Pancreas (tissue), 10 donors: ENCODE data around the gene DNAH17. TPM values are rescaled to one million over a fixed set of nuclear protein-coding genes. Genes with fewer than 3 reads are reported as not detected.
A peak's percentile ranks its signal among the peaks of the same experiment; 100 is the strongest.

Experiments
- ATAC-seq, 4 donors: fragments of 200-7000 bp; cut with Tn5 transposase; one replicate each; pipeline versions ENCODE4 v1.8.0 to v1.9.1; 2020; ENCODE audit warnings: mild to moderate bottlenecking in 4 of 4, moderate library complexity in 4 of 4
- DNase-seq, 6 donors: peaks; one replicate each; pipeline ENCODE4 v3.0.0-alpha.2; 2020
- FAIRE-seq: peaks from 2 replicates; lab custom pipeline; 2012; peaks lifted over from hg19 to GRCh38; lab: Jason Lieb, UNC
- H3K27ac ChIP-seq, 4 donors: fragments of 200-600 bp; sonication (generic); 1 replicate in 3 of 4; 2 replicates in 1 of 4; pipeline versions ENCODE4 v1.5.0 to v1.8.0; 2020
- H3K27me3 ChIP-seq, 4 donors: fragments of 200-600 bp; one replicate each; pipeline ENCODE4 v1.8.0; 2021
- H3K36me3 ChIP-seq, 3 donors: fragments of 200-600 bp; sonication (generic) in 1 of 3; one replicate each; pipeline versions ENCODE4 v1.5.0 to v1.8.0; 2020 to 2021
- H3K4me1 ChIP-seq, 3 donors: fragments of 200-600 bp; one replicate each; pipeline ENCODE4 v1.8.0; 2021
- H3K4me3 ChIP-seq, 4 donors: fragments of 200-600 bp; sonication (generic) in 2 of 4; one replicate each; pipeline versions ENCODE4 v1.5.0 to v1.8.0; 2020 to 2021
- H3K9me3 ChIP-seq, 4 donors: fragments of 200-600 bp; one replicate each; pipeline ENCODE4 v1.8.0; 2021
- WGBS, 2 donors: extraction: QIAGEN DNeasy Blood & Tissue Kit; methylation state at CpG; one replicate each; pipeline ENCODE4 v1.1.7; 2013; 5-methylcytosine and 5-hydroxymethylcytosine counted together
- intact Hi-C, 3 donors: fragments of 100-400 bp; cut with DNase I; formaldehyde crosslinking; loops; one replicate each; pipeline versions ENCODE4 v1.11.1 to v1.14.2; 2022
- polyA plus RNA-seq, 2 donors: library from polyadenylated mRNA; stranded (reverse); fragments of 200-250 nt; gene quantifications; one replicate each; pipeline ENCODE4 v1.2.3, GENCODE V29; 2013
- total RNA-seq, 6 donors: library from RNA; stranded (reverse); fragmentation: NEBNext Ultra II Directional in 4 of 6; extraction: Animal tissue kit (Norgen Biotek cat#: 25700) in 4 of 6; gene quantifications; one replicate each; pipeline versions ENCODE4 v1.2.1 to v1.2.4, GENCODE V29; 2021 to 2023
- TF ChIP-seq, protein P1 (sequence below), 4 donors: fragments of 200-600 bp; sonication (generic) in 3 of 4; IDR thresholded peaks; one replicate each; pipeline versions ENCODE4 v1.5.0 to v1.8.0; 2021; ENCODE audit warnings: antibody characterized with exemption in 4 of 4
- donor health status: healthy with polysubstance abuse.
- donor health status: DM: no; HTN: no; CAD: no; lungs with moderate emphysema.
- donor health status: DM: no; HTN: no; CAD: no.
- donor health status: control.
- donor health status: control.
- donor health status: Bipolar disorder and iron deficiency.
- donor health status: DM: yes; HTN: yes; CAD: no.
- donor health status: DM: no; HTN: no; CAD: no.
- donor health status: DM: no; HTN: no; CAD: no.
- donor health status: DM: yes; HTN: yes; CAD: no.

The DNAH17 gene
- total and polyA plus RNA-seq, 8 donors: 0.02 to 0.08 (median 0.03) TPM; not detected in 5

DNA sequence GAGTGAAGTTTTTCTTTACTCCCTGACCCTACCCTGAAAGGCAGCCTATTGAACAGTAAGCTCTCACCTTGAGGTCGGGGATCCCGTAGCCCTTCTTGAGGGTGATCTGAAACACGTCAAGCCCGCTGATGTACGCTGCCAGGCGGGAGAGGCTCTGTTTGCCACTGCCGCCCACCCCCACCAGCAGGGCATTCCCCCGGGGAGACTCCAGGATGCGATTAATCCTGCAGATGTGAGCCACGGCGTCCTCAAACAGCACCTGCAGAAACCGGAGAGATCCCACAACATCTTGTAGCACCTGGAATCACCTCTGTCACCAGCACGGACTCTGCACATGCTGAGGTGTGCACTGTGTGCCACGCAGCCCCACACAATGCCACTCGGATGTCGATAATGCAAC is 102.0 kb downstream of the DNAH17 start:
- no peak for FAIRE-seq
- Histone ChIP-seq H3K9me3 (no peaks in the 10 kb centered on the region), H3K4me1 (no peaks in the 10 kb centered on the region), H3K4me3 (no peak overlapping the region), H3K27me3 (no peaks in the 10 kb centered on the region), H3K27ac (no peak overlapping the region), H3K36me3 (no peaks in the 10 kb centered on the region)
- no peak for ATAC-seq
- TF ChIP-seq, protein P1, sequence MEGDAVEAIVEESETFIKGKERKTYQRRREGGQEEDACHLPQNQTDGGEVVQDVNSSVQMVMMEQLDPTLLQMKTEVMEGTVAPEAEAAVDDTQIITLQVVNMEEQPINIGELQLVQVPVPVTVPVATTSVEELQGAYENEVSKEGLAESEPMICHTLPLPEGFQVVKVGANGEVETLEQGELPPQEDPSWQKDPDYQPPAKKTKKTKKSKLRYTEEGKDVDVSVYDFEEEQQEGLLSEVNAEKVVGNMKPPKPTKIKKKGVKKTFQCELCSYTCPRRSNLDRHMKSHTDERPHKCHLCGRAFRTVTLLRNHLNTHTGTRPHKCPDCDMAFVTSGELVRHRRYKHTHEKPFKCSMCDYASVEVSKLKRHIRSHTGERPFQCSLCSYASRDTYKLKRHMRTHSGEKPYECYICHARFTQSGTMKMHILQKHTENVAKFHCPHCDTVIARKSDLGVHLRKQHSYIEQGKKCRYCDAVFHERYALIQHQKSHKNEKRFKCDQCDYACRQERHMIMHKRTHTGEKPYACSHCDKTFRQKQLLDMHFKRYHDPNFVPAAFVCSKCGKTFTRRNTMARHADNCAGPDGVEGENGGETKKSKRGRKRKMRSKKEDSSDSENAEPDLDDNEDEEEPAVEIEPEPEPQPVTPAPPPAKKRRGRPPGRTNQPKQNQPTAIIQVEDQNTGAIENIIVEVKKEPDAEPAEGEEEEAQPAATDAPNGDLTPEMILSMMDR (IDR thresholded peaks at IDR 0.05): no peak
- intact Hi-C loops: no loop called here
- WGBS, 2 donors: 48 to 57% methylated on average over 16 of the region's 16 CpGs
- DNase-seq: no peak

DNA sequence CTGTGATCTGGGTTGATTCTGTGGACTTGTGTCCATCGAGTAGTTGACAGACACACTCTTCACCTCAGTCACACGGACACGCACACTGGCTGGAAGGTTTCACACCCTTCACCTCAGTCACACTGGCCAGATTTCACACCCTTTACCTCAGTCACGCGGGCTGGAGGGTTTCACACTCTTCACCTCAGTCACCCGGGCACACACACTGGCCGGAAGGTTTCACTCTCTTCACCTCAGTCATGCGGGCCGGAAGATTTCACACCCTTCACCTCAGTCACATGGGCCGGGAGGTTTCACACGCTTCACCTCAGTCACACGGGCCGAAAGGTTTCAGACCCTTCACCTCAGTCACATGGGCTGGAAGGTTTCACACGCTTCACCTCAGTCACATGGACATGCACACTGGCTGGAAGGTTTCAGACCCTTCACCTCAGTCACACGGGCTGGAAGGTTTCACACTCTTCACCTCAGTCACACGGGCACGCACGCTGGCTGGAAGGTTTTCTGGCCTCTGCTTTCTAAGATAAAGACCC is 102.5 kb downstream of the DNAH17 start:
- TF ChIP-seq, protein P1 (IDR thresholded peaks at IDR 0.05): no peak
- no peak overlapping the region for H3K27ac ChIP-seq
- FAIRE-seq (no peak), DNase-seq (no peak), ATAC-seq (no peak)
- no peak overlapping the region for H3K4me3 ChIP-seq
- intact Hi-C loops: no loop called here
- no peaks in the 10 kb centered on the region for H3K27me3 ChIP-seq
- no peaks in the 10 kb centered on the region for H3K9me3 ChIP-seq
- no peaks in the 10 kb centered on the region for H3K36me3 ChIP-seq
- H3K4me1 ChIP-seq: no peaks in the 10 kb centered on the region
- WGBS, 2 donors: 60 to 63% methylated on average over 18 of the region's 18 CpGs

DNA sequence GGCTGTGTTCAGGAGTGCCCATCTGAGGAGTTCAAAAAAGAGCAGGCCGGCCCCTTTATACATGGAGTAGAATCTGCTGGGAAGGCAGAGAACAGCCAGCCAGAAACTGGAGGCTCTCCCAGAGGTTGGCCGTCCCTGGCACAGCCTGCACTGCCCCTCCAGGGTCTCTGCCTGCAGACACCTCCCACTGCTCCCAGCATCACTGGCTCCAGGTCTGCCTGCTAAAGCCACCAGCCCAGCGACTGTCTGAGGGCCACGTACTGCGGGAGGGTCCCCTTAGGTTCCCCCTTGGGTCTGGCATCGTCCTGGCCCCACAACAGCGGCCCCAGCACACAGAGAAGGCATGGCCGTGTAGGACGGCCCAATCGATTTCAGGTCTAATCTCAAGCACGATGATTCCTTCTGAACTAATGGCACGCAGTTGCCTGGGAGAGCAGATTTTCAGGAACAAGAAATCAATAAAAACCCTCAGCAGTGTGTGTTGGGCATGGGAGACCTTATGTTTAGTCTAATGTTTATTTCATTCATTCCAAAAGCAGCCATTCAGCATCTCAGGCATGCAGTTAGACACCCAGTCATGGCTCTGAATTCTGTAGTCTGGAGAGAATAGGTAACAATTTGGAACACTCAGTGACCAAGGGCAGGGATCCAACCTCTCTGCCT is 103.1 kb downstream of the DNAH17 start:
- H3K4me3 ChIP-seq: no peak overlapping the region
- 25 to 33% methylated on average over 12 of the region's 12 CpGs for WGBS, 2 donors
- no peaks in the 10 kb centered on the region for H3K9me3 ChIP-seq
- H3K36me3 ChIP-seq: no peaks in the 10 kb centered on the region
- no peak for DNase-seq
- H3K27ac ChIP-seq: no peak overlapping the region
- TF ChIP-seq, protein P1 (IDR thresholded peaks at IDR 0.05): no peak
- H3K4me1 ChIP-seq: no peaks in the 10 kb centered on the region
- intact Hi-C loops: no loop called here
- peak in 1 of 4 donors; percentile 37 for ATAC-seq
- no peaks in the 10 kb centered on the region for H3K27me3 ChIP-seq
- no peak for FAIRE-seq

DNA sequence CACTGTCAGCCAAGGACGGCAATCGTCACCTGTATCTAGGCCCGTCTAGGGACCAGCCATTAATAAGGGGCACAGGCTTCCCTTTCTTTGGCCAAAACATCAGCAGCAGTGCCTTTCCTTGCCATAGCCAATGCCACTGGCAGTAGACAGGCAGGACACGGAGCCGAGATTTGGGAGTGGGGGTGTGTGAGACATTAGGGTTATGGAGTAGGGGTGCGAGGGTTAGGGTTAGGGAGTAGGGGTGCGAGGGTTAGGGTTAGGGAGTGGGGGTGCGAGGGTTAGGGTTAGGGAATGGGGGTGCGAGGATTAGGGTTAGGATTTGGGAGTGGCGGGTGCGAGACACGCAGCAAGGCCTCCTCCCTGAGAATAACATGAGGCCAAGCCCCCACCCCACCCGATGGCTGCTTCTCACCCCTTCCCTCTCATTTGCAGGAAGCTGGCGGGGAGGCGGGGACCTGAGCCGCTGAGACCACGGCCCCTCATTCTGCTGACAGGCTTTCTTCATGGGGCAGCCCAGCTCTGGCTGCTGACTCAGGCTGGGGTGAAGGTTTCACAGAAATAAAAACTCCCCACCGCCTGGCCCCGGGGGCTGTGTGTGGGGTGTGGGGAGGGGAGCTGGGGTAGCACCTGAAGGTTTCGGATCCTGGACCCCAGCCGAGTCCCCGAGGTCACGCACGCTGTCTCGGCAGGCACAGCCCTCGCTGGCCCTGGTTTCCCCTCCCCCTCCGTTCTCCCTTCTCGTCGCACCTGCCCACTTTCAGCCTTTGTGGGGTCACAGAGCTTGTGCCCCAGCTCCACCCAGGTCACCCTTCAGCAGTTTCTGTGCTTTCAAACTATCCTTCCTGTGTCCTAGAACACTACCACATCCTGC is 104.9 kb downstream of the DNAH17 start:
- H3K4me3 ChIP-seq: no peak overlapping the region
- no peaks in the 10 kb centered on the region for H3K27me3 ChIP-seq
- ATAC-seq (no peak), FAIRE-seq (no peak), DNase-seq (no peak)
- H3K4me1 ChIP-seq: no peaks in the 10 kb centered on the region
- H3K36me3 ChIP-seq: no peaks in the 10 kb centered on the region
- 60 to 80% methylated on average over 13 to 29 of the region's 29 CpGs for WGBS, 2 donors
- intact Hi-C loops: no loop called here
- no peak overlapping the region for H3K27ac ChIP-seq
- TF ChIP-seq, protein P1 (IDR thresholded peaks at IDR 0.05): no peak
- no peaks in the 10 kb centered on the region for H3K9me3 ChIP-seq
